Measurements from ENCODE around the gene CRABP2.

CRABP2 gene

DNA sequence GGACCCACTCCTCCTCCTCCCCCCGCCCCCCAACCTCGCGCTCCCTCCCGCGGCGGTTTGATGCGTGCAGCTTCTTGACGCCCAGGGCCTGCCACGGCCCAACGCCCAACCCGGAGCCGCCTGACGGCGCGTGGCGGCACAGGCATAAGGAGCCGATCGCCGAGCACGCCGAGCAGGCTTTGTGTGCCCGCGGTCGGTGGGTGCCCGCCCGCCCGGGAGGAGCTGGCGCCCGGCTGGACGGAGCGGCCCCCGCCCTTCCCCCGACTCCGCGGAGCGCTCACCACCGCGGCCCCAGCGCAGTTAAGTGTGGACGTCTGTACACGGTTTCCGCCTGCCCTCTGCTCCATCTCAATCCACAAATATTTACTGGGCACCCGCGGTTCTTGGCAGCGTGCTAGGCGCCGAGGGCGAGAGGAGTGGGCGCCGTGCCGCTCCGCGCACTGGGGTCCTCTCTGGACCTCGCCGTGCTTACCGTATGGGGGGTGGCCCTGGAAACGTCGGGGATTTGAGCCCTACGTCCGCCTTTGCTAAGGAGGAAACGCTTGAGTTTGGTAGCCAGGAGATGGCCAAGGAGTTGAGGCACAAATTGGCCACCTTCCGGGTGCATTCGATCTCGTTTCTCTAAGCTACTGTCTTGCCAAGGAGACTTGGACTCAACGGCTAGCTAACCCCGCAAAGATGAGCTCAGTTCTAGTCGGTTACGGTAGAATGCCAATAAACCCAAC is 46.5 kb upstream of the CRABP2 start:
- no peaks in the 10 kb centered on the region for H3K9me2 ChIP-seq (replicated peaks; ENCODE audit: control insufficient read depth, low read length)
- H3K27ac ChIP-seq (ENCODE audit: low read depth, low read length) = peak overlapping the region; percentile 79
- 0 out of 2 replicates have a peak, but pooled peaks cover 7% of the 10 kb centered on the region for H3F3A ChIP-seq (ENCODE audit: control insufficient read depth, insufficient read depth)
- TF ChIP-seq, protein P1, sequence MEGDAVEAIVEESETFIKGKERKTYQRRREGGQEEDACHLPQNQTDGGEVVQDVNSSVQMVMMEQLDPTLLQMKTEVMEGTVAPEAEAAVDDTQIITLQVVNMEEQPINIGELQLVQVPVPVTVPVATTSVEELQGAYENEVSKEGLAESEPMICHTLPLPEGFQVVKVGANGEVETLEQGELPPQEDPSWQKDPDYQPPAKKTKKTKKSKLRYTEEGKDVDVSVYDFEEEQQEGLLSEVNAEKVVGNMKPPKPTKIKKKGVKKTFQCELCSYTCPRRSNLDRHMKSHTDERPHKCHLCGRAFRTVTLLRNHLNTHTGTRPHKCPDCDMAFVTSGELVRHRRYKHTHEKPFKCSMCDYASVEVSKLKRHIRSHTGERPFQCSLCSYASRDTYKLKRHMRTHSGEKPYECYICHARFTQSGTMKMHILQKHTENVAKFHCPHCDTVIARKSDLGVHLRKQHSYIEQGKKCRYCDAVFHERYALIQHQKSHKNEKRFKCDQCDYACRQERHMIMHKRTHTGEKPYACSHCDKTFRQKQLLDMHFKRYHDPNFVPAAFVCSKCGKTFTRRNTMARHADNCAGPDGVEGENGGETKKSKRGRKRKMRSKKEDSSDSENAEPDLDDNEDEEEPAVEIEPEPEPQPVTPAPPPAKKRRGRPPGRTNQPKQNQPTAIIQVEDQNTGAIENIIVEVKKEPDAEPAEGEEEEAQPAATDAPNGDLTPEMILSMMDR (IDR thresholded peaks at IDR 0.05; ENCODE audit: low read depth, low read length, poor library complexity, severe bottlenecking) = no peak
- no peak for TF ChIP-seq EZH2phosphoT487 (IDR thresholded peaks at IDR 0.05; ENCODE audit: borderline replicate concordance, low read length)
- H3K4me2 ChIP-seq (ENCODE audit: low read length) = peak overlapping the region; percentile 77
- peaks cover 44% of the 10 kb centered on the region for H3K36me3 ChIP-seq (ENCODE audit: control insufficient read depth, low read length)
- H4K20me1 ChIP-seq (ENCODE audit: control insufficient read depth, insufficient read depth, low read depth, low read length) = peaks cover 15% of the 10 kb centered on the region; the same call in 1 of the 2 replicates
- peak overlapping the region; percentile 97 for H3K4me3 ChIP-seq (ENCODE audit: low read length)
- peaks cover 68% of the 10 kb centered on the region for H3K79me2 ChIP-seq (ENCODE audit: control insufficient read depth, low read length)
- H3K9me3 ChIP-seq (ENCODE audit: control insufficient read depth, insufficient read depth, low read length) = no peaks in the 10 kb centered on the region
- H3K27me3 ChIP-seq (ENCODE audit: control insufficient read depth, low read length) = no peaks in the 10 kb centered on the region
- H3K4me1 ChIP-seq (ENCODE audit: control insufficient read depth, low read length) = peaks cover 49% of the 10 kb centered on the region

DNA sequence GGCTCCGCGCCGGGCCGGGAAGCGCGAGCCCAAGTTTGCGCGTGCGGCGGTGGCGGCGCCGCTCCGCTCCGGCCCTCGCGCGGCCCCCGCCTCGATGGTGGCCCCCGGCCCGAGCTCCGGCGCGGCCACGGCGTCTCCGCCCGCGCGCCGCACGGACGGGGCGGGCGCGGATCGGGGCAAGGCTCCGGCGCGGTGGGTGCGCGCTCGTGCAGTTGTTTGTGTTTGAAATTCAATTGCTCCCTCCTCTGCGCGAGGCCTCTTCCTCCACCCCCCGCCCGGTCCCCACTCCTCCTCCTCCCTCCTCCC is 46.0 kb upstream of the CRABP2 start, which contains the start of gene HDGF:
Gene HDGF, minus strand, starts transcription at position 225 of the 306 bp plus-strand sequence. CDS start 246 bp downstream, outside the sequence.
- TF ChIP-seq, protein P1 (IDR thresholded peaks at IDR 0.05; ENCODE audit: low read depth, low read length, poor library complexity, severe bottlenecking) = no peak
- TF ChIP-seq EZH2phosphoT487 (IDR thresholded peaks at IDR 0.05; ENCODE audit: borderline replicate concordance, low read length) = no peak
- H3K4me1 ChIP-seq (ENCODE audit: control insufficient read depth, low read length) = peaks cover 54% of the 10 kb centered on the region

DNA sequence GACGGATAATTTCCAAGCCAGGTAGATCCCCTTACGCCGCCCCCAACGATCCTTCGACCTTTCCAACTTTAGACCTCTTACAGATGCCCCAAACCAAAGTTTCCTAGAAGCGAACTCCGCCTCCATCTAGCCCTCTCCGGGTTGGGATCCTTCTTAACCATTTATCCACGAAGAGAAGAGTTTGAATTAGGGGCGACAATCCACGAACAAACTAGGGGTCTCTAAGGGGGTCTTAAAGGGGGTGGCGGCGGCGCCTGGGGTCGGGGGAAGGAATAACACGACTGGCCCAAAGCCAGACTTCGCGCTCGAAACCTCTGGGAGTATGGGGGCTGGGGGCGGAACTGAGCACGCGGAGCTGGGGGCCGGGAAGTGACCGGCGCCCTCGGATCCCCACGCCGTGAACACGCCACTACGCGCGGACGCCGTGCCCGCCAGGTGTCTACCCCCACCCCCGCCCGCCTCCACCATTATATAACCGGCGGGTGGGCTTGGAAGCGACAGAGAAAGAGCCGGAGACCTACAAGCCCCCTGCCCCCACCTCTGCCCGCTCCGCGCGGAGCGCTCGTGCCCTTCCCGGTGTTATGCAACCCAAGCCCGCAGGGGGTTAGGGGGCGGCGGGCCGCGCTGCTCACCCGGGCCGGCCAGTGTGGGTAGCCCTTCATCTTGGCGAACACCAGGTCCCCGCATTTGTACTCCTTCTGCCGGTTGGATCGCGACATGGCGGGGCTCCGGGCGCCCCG is 45.5 kb upstream of the CRABP2 start:
- peaks cover 59% of the 10 kb centered on the region for H3K4me1 ChIP-seq (ENCODE audit: control insufficient read depth, low read length)
- H3K27ac ChIP-seq (ENCODE audit: low read depth, low read length) = peak overlapping the region; percentile 79

More for the DNA sequence above, 46.0 kb upstream of the CRABP2 start, which contains the start of gene HDGF:
- peak within 1 kb of the TSS; percentile 97 for H3K4me3 ChIP-seq (ENCODE audit: low read length)
- peaks cover 45% of the 10 kb centered on the region for H3K36me3 ChIP-seq (ENCODE audit: control insufficient read depth, low read length)
- H3K9me3 ChIP-seq (ENCODE audit: control insufficient read depth, insufficient read depth, low read length) = no peaks in the 10 kb centered on the region
- H3K27ac ChIP-seq (ENCODE audit: low read depth, low read length) = peak within 1 kb of the TSS; percentile 79
- H3K79me2 ChIP-seq (ENCODE audit: control insufficient read depth, low read length) = peaks cover 73% of the 10 kb centered on the region
- H3K9me2 ChIP-seq (replicated peaks; ENCODE audit: control insufficient read depth, low read length) = no peaks in the 10 kb centered on the region
- 0 out of 2 replicates have a peak, but pooled peaks cover 7% of the 10 kb centered on the region for H3F3A ChIP-seq (ENCODE audit: control insufficient read depth, insufficient read depth)
- H3K27me3 ChIP-seq (ENCODE audit: control insufficient read depth, low read length) = no peaks in the 10 kb centered on the region
- peaks cover 15% of the 10 kb centered on the region; the same call in 1 of the 2 replicates for H4K20me1 ChIP-seq (ENCODE audit: control insufficient read depth, insufficient read depth, low read depth, low read length)
- H3K4me2 ChIP-seq (ENCODE audit: low read length) = peak within 1 kb of the TSS; percentile 88

More for the DNA sequence above, 45.5 kb upstream of the CRABP2 start:
- H3K36me3 ChIP-seq (ENCODE audit: control insufficient read depth, low read length) = peaks cover 51% of the 10 kb centered on the region
- no peaks in the 10 kb centered on the region for H3K9me3 ChIP-seq (ENCODE audit: control insufficient read depth, insufficient read depth, low read length)
- peak overlapping the region; percentile 88 for H3K4me2 ChIP-seq (ENCODE audit: low read length)
- no peaks in the 10 kb centered on the region for H3K9me2 ChIP-seq (replicated peaks; ENCODE audit: control insufficient read depth, low read length)
- H3K27me3 ChIP-seq (ENCODE audit: control insufficient read depth, low read length) = no peaks in the 10 kb centered on the region
- H3K79me2 ChIP-seq (ENCODE audit: control insufficient read depth, low read length) = peaks cover 78% of the 10 kb centered on the region
- H4K20me1 ChIP-seq (ENCODE audit: control insufficient read depth, insufficient read depth, low read depth, low read length) = peaks cover 20% of the 10 kb centered on the region; the same call in 1 of the 2 replicates
- peaks cover 9% of the 10 kb centered on the region; the same call in 1 of the 2 replicates for H3F3A ChIP-seq (ENCODE audit: control insufficient read depth, insufficient read depth)
- TF ChIP-seq, protein P1 (IDR thresholded peaks at IDR 0.05; ENCODE audit: low read depth, low read length, poor library complexity, severe bottlenecking) = no peak
- TF ChIP-seq EZH2phosphoT487 (IDR thresholded peaks at IDR 0.05; ENCODE audit: borderline replicate concordance, low read length) = no peak
- H3K4me3 ChIP-seq (ENCODE audit: low read length) = peak overlapping the region; percentile 97

All from DOHH2 (cell line).